Mesothelial cell of epicardium (in vitro differentiated cells): ENCODE results near the gene CHST13. TPM values are rescaled to one million over a fixed set of nuclear protein-coding genes. Genes with fewer than 3 reads are reported as not detected.

Source experiments
- DNase-seq, 2 experiments: peaks; one replicate each; pipeline ENCODE4 v3.0.0; 2021; ENCODE audit warnings: low spot score in 2 of 2; ENCODE audit not compliant: unreplicated experiment in 2 of 2
- H3K27ac Mint-ChIP-seq: 2 replicates; pipeline ENCODE4 v1.8.0; 2021; ENCODE audit warnings: mixed read lengths
- H3K27me3 Mint-ChIP-seq: 2 replicates; pipeline ENCODE4 v1.8.0; 2021; ENCODE audit warnings: low read depth, mixed read lengths
- H3K36me3 Mint-ChIP-seq: 2 replicates; pipeline ENCODE4 v1.8.0; 2021; ENCODE audit warnings: mixed read lengths
- H3K4me1 Mint-ChIP-seq: 2 replicates; pipeline ENCODE4 v1.8.0; 2021; ENCODE audit warnings: mixed read lengths
- H3K4me3 Mint-ChIP-seq: 2 replicates; pipeline ENCODE4 v1.8.0; 2021; ENCODE audit warnings: mild to moderate bottlenecking, moderate library complexity, mixed read lengths
- H3K9me3 Mint-ChIP-seq: 2 replicates; pipeline ENCODE4 v1.8.0; 2021; ENCODE audit warnings: mixed read lengths
- CTCF ChIP-seq: fragments of 200-600 bp; sonication (generic); IDR thresholded peaks from one replicate; pipeline ENCODE4 v1.5.0; 2021; ENCODE audit warnings: antibody characterized with exemption; ENCODE audit not compliant: unreplicated experiment
- total RNA-seq: library from RNA; stranded (reverse); gene quantifications from 3 replicates; pipeline ENCODE4 v1.2.1, GENCODE V29; 2021

CHST13 gene
- total RNA-seq, 1 donor from 2014 or later = not detected

GRCh38 chr3:126499401-126499800 lies 24.6 kb upstream of the CHST13 start:
- no peak for DNase-seq
- TF ChIP-seq CTCF = no peak
- Mint-ChIP-seq H3K4me1 (no peaks in the 10 kb centered on the region), H3K4me3 (no peak overlapping the region), H3K36me3 (no peaks in the 10 kb centered on the region), H3K9me3 (no peaks in the 10 kb centered on the region), H3K27ac (no peak overlapping the region), H3K27me3 (peaks cover 7% of the 10 kb centered on the region)

- Mint-ChIP-seq H3K36me3 (no peaks in the 10 kb centered on the region), H3K27ac (no peak overlapping the region), H3K9me3 (no peaks in the 10 kb centered on the region), H3K4me3 (no peak overlapping the region), H3K27me3 (peaks cover 14% of the 10 kb centered on the region), H3K4me1 (no peaks in the 10 kb centered on the region)
- TF ChIP-seq CTCF = no peak
- DNase-seq = no peak
These were observed 23.9 kb upstream of the CHST13 start for GRCh38 chr3:126500016-126500415.

GRCh38 chr3:126501054-126501453 lies 22.9 kb upstream of the CHST13 start:
- TF ChIP-seq CTCF = no peak
- Mint-ChIP-seq H3K36me3 (no peaks in the 10 kb centered on the region), H3K27ac (no peak overlapping the region), H3K4me3 (no peak overlapping the region), H3K27me3 (peaks cover 20% of the 10 kb centered on the region), H3K4me1 (no peaks in the 10 kb centered on the region), H3K9me3 (no peaks in the 10 kb centered on the region)
- no peak for DNase-seq

- Mint-ChIP-seq H3K36me3 (no peaks in the 10 kb centered on the region), H3K27ac (no peak overlapping the region), H3K9me3 (no peaks in the 10 kb centered on the region), H3K27me3 (peaks cover 23% of the 10 kb centered on the region), H3K4me1 (no peaks in the 10 kb centered on the region), H3K4me3 (no peak overlapping the region)
- TF ChIP-seq CTCF = no peak
- no peak for DNase-seq
These were observed 22.2 kb upstream of the CHST13 start for GRCh38 chr3:126501736-126502135.

GRCh38 chr3:126502656-126503055 lies 21.3 kb upstream of the CHST13 start:
- Mint-ChIP-seq H3K27ac (no peak overlapping the region), H3K4me1 (no peaks in the 10 kb centered on the region), H3K27me3 (peaks cover 25% of the 10 kb centered on the region), H3K9me3 (no peaks in the 10 kb centered on the region), H3K36me3 (no peaks in the 10 kb centered on the region), H3K4me3 (no peak overlapping the region)
- DNase-seq = no peak
- no peak for TF ChIP-seq CTCF

GRCh38 chr3:126503701-126504100 lies 20.3 kb upstream of the CHST13 start:
- DNase-seq = no peak
- Mint-ChIP-seq H3K27ac (no peak overlapping the region), H3K27me3 (peaks cover 25% of the 10 kb centered on the region), H3K4me1 (no peaks in the 10 kb centered on the region), H3K36me3 (no peaks in the 10 kb centered on the region), H3K9me3 (no peaks in the 10 kb centered on the region), H3K4me3 (no peak overlapping the region)
- TF ChIP-seq CTCF = no peak
